Ovary (tissue), 3 donors: Measurements from ENCODE around the gene WNT6.

ENCODE experiments used
- POLR2A ChIP-seq: fragments of 450-650 bp; IDR thresholded peaks from one replicate; pipeline ENCODE4 v1.6.1; 2017; ENCODE audit warnings: antibody characterized with exemption, mild to moderate bottlenecking, moderate library complexity
- TF ChIP-seq, protein P1 (sequence below), 3 donors: fragments of 450-650 bp in 2 of 3; fragments of 200-600 bp in 1 of 3; IDR thresholded peaks; one replicate each; pipeline versions ENCODE4 v1.5.1 to v1.8.0; 2016 to 2022; ENCODE audit warnings: antibody characterized with exemption in 3 of 3, mild to moderate bottlenecking in 1 of 3
- donor health status: DM: no; HTN: no; CAD: no.

DNA sequence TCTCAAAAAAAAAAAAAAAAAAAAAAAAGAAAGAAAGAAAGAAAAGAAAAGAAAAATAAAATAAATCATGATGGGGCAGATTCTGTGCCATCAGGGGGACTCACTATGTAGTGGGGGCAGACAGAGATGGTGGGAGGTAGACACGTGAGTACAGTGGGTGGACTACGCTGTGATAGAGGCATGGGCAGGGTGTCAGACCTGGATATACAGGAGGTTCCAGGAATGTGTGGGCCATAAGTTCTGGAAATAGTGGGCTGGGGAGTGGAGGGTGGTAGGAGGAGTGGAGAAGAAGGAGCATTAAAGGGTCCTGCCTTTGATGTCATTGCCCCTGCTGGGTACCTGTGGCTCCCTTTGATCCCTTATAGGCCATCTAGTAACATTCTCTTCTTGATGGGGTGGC lies 8.8 kb upstream of the WNT6 start:
- no peak for TF ChIP-seq POLR2A
- TF ChIP-seq, protein P1, sequence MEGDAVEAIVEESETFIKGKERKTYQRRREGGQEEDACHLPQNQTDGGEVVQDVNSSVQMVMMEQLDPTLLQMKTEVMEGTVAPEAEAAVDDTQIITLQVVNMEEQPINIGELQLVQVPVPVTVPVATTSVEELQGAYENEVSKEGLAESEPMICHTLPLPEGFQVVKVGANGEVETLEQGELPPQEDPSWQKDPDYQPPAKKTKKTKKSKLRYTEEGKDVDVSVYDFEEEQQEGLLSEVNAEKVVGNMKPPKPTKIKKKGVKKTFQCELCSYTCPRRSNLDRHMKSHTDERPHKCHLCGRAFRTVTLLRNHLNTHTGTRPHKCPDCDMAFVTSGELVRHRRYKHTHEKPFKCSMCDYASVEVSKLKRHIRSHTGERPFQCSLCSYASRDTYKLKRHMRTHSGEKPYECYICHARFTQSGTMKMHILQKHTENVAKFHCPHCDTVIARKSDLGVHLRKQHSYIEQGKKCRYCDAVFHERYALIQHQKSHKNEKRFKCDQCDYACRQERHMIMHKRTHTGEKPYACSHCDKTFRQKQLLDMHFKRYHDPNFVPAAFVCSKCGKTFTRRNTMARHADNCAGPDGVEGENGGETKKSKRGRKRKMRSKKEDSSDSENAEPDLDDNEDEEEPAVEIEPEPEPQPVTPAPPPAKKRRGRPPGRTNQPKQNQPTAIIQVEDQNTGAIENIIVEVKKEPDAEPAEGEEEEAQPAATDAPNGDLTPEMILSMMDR (IDR thresholded peaks at IDR 0.05): no peak
